Endodermal cell (in vitro differentiated cells): Measurements from ENCODE around the gene TLX1. TPM values are rescaled to one million over a fixed set of nuclear protein-coding genes. Genes with fewer than 3 reads are reported as not detected.

ENCODE experiments used
- DNase-seq: peaks from one replicate; pipeline ENCODE4 v3.0.0-alpha.2; 2017
- H3K27ac ChIP-seq: 2 replicates; pipeline ENCODE4 v1.5.1; 2013; ENCODE audit warnings: mild to moderate bottlenecking, low read depth, low read length, moderate library complexity
- H3K27me3 ChIP-seq: 2 replicates; pipeline ENCODE4 v1.6.1; 2013; ENCODE audit warnings: mild to moderate bottlenecking, low read length, moderate library complexity; ENCODE audit not compliant: insufficient read depth, control insufficient read depth, poor library complexity, severe bottlenecking
- H3K36me3 ChIP-seq: 2 replicates; pipeline ENCODE4 v1.7.0; 2013; ENCODE audit warnings: mild to moderate bottlenecking, low read length, moderate library complexity; ENCODE audit not compliant: control insufficient read depth, insufficient read depth
- H3K4me1 ChIP-seq: one replicate; pipeline ENCODE4 v1.7.0; 2013; ENCODE audit warnings: low read length; ENCODE audit not compliant: control insufficient read depth, insufficient read depth
- H3K4me3 ChIP-seq: 2 replicates; pipeline ENCODE4 v1.5.1; 2013; ENCODE audit warnings: mild to moderate bottlenecking, low read length, moderate library complexity
- H3K9ac ChIP-seq: 2 replicates; pipeline ENCODE4 v1.6.1; 2013; ENCODE audit warnings: mild to moderate bottlenecking, low read length, moderate library complexity; ENCODE audit not compliant: poor library complexity, severe bottlenecking; ENCODE audit errors: extremely low read depth
- H3K9me3 ChIP-seq: 2 replicates; pipeline ENCODE4 v1.6.1; 2013; ENCODE audit warnings: mild to moderate bottlenecking, low read length, moderate library complexity; ENCODE audit not compliant: control insufficient read depth
- H3K27ac Mint-ChIP-seq: 2 replicates; pipeline ENCODE4 v1.8.0; 2020; ENCODE audit warnings: mixed read lengths
- H3K27me3 Mint-ChIP-seq: 2 replicates; pipeline ENCODE4 v1.8.0; 2021; ENCODE audit warnings: mild to moderate bottlenecking, mixed read lengths; ENCODE audit not compliant: insufficient read depth
- H3K36me3 Mint-ChIP-seq: 2 replicates; pipeline ENCODE4 v1.8.0; 2020; ENCODE audit warnings: low read depth, mixed read lengths
- H3K4me1 Mint-ChIP-seq: 2 replicates; pipeline ENCODE4 v1.8.0; 2020; ENCODE audit warnings: mixed read lengths
- H3K4me3 Mint-ChIP-seq: 2 replicates; pipeline ENCODE4 v1.8.0; 2020; ENCODE audit warnings: mild to moderate bottlenecking, moderate library complexity, mixed read lengths
- H3K9me3 Mint-ChIP-seq: 2 replicates; pipeline ENCODE4 v1.8.0; 2020; ENCODE audit warnings: mild to moderate bottlenecking, mixed read lengths
- WGBS, 2 experiments: methylation state at CpG; one replicate each; pipeline versions ENCODE4 v1.1.5 to v1.1.7; 2013; ENCODE audit warnings: missing lambda C conversion rate in 2 of 2, mixed read lengths in 1 of 2; ENCODE audit not compliant: insufficient coverage in 1 of 2, insufficient read length in 1 of 2; 5-methylcytosine and 5-hydroxymethylcytosine counted together
- total RNA-seq, 2 donors: library from RNA; stranded (reverse); fragmentation: NEBNext Ultra II Directional in 1 of 2; extraction: Animal tissue kit (Norgen Biotek cat#: 25700) in 1 of 2; gene quantifications; 2 replicates in 1 of 2; 3 replicates in 1 of 2; pipeline ENCODE4 v1.2.1, GENCODE V29; 2021
- TF ChIP-seq, protein P1 (sequence below): fragments of 200-600 bp; sonication (generic); conservative IDR thresholded peaks from 2 replicates; pipeline ENCODE4 v1.5.0; 2021; ENCODE audit warnings: antibody characterized with exemption, mild to moderate bottlenecking

The TLX1 gene
- total RNA-seq, 2 donors from 2014 or later: not detected

DNA sequence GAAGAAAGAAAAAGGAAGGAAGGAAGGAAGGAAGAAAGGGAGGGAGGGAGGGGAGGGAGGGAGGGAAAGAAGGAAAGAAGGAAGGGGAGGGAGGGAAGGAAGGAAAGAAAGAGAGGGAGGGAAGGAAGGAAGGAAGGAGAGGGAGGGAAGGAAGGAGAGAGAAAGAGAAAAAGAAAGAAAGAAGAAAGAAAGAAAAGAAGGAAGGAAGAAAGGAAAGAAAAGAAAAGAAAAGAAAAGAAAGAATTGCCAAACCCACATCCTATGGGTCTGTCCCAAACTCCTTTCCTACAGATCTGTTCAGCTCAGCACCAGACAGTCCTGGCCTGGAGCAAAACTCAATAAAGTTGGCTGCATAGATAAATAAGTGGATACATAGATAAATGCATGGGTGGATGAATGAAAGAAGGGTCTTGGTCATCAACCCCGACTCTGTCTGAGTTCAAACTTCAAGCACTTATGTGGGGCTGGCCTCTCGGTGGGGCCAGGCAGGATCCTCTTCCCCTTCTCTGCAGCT, 17.2 kb upstream of the TLX1 start:
- TF ChIP-seq, protein P1, sequence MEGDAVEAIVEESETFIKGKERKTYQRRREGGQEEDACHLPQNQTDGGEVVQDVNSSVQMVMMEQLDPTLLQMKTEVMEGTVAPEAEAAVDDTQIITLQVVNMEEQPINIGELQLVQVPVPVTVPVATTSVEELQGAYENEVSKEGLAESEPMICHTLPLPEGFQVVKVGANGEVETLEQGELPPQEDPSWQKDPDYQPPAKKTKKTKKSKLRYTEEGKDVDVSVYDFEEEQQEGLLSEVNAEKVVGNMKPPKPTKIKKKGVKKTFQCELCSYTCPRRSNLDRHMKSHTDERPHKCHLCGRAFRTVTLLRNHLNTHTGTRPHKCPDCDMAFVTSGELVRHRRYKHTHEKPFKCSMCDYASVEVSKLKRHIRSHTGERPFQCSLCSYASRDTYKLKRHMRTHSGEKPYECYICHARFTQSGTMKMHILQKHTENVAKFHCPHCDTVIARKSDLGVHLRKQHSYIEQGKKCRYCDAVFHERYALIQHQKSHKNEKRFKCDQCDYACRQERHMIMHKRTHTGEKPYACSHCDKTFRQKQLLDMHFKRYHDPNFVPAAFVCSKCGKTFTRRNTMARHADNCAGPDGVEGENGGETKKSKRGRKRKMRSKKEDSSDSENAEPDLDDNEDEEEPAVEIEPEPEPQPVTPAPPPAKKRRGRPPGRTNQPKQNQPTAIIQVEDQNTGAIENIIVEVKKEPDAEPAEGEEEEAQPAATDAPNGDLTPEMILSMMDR: no peak
- Mint-ChIP-seq H3K36me3 (no peaks in the 10 kb centered on the region), H3K27ac (no peak overlapping the region), H3K4me1 (peaks cover 2% of the 10 kb centered on the region), H3K27me3 (peaks cover 69% of the 10 kb centered on the region), H3K9me3 (no peaks in the 10 kb centered on the region), H3K4me3 (no peak overlapping the region)
- Histone ChIP-seq H3K36me3 (no peaks in the 10 kb centered on the region), H3K4me1 (no peaks in the 10 kb centered on the region), H3K27ac (no peak overlapping the region), H3K9ac (no peak overlapping the region), H3K4me3 (no peak overlapping the region), H3K9me3 (no peaks in the 10 kb centered on the region), H3K27me3 (peaks cover 68% of the 10 kb centered on the region)
- DNase-seq: peak; percentile 24
- 69 to 75% methylated on average over 2 of the region's 2 CpGs for WGBS, 2 experiments

DNA sequence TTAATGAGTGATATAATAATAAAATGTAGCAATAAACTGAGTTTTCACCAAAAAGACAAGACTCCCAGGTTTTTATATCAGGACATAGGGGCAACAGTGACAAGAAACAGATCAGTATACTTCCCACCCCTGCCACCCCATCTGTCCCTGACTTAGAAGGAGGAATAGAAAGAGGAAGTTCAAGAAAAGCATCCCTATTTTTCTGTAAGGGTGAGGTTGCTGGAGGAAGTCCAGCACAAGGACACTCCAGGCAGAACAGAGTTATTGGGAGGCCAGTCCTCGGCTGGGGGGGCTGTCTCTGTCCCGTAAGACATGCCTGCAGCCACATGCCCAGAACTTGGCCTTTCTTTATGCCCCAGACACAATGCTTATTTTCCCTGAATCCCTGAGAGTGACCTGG, 16.5 kb upstream of the TLX1 start:
- no peak overlapping the region for H3K9ac ChIP-seq
- Mint-ChIP-seq H3K27ac (no peak overlapping the region), H3K36me3 (no peaks in the 10 kb centered on the region), H3K4me1 (peaks cover 2% of the 10 kb centered on the region), H3K27me3 (peaks cover 73% of the 10 kb centered on the region), H3K9me3 (no peaks in the 10 kb centered on the region), H3K4me3 (no peak overlapping the region)
- no peaks in the 10 kb centered on the region for H3K9me3 ChIP-seq
- DNase-seq: no peak
- H3K27ac ChIP-seq: no peak overlapping the region
- TF ChIP-seq, protein P1: no peak
- H3K4me1 ChIP-seq: no peaks in the 10 kb centered on the region
- peaks cover 75% of the 10 kb centered on the region for H3K27me3 ChIP-seq
- no peak overlapping the region for H3K4me3 ChIP-seq
- 92% methylated on average over 2 of the region's 2 CpGs; no CpG with 5 or more reads in 1 of the 2 experiments for whole genome bisulfite sequencing, 2 experiments
- H3K36me3 ChIP-seq: no peaks in the 10 kb centered on the region

DNA sequence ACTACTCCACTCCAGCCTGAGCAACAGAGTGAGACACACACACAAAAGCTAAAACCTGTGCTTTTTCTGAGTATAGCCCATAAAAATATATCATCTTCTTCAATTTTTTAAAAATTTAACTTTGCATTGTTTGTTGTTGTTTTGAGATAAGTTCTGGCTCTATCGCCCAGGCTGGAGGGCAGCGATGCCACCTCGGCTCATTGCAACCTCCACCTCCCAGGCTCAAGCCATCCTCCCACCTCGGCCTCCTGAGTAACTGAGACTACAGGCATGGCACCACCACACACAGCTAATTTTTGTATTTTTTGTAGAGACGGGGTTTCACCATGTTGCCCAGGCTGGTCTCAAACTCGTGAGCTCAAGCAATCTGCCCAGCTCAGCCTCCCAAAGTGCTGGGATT, 14.3 kb upstream of the TLX1 start:
- WGBS, 2 experiments: 76 to 93% methylated on average over 2 to 6 of the region's 6 CpGs
- Histone ChIP-seq H3K27me3 (peaks cover 91% of the 10 kb centered on the region), H3K4me1 (no peaks in the 10 kb centered on the region), H3K4me3 (no peak overlapping the region), H3K9ac (no peak overlapping the region), H3K9me3 (no peaks in the 10 kb centered on the region), H3K36me3 (no peaks in the 10 kb centered on the region), H3K27ac (no peak overlapping the region)
- Mint-ChIP-seq H3K36me3 (no peaks in the 10 kb centered on the region), H3K4me3 (no peak overlapping the region), H3K9me3 (no peaks in the 10 kb centered on the region), H3K27me3 (peaks cover 87% of the 10 kb centered on the region), H3K27ac (no peak overlapping the region), H3K4me1 (peaks cover 2% of the 10 kb centered on the region)
- TF ChIP-seq, protein P1: no peak
- no peak for DNase-seq
